ENCODE results near the gene C1QTNF6.

The C1QTNF6 gene

DNA sequence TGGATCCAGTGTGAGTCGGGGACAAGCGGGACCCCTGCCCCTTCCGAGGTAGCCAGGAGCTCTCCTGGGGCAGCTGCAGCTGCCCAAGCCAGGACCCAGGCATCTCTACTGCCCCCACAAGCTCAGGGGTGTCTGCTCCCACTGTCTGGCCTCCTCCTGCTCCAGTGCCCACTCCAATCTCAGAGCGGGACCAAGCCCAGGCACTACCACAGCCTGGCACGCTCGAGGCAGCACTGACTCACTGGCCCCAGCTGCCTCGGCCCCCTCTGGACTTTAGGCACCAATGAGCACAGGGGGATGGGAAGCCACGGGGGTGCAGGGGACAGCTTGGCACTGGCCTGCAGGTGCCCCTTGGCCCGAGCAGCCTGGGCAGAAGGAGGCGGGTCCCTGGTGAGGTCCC lies 46.6 kb downstream of the C1QTNF6 start:
- intact Hi-C loops (cut with micrococcal nuclease): no loop called here
- Mint-ChIP-seq H3K4me1 (ENCODE audit: low read depth) (no peaks in the 10 kb centered on the region), H3K9me3 (no peaks in the 10 kb centered on the region), H3K27me3 (peaks cover 25% of the 10 kb centered on the region), H3K27ac (no peak overlapping the region), H3K4me3 (no peak overlapping the region), H3K36me3 (ENCODE audit: low read depth) (no peaks in the 10 kb centered on the region)

DNA sequence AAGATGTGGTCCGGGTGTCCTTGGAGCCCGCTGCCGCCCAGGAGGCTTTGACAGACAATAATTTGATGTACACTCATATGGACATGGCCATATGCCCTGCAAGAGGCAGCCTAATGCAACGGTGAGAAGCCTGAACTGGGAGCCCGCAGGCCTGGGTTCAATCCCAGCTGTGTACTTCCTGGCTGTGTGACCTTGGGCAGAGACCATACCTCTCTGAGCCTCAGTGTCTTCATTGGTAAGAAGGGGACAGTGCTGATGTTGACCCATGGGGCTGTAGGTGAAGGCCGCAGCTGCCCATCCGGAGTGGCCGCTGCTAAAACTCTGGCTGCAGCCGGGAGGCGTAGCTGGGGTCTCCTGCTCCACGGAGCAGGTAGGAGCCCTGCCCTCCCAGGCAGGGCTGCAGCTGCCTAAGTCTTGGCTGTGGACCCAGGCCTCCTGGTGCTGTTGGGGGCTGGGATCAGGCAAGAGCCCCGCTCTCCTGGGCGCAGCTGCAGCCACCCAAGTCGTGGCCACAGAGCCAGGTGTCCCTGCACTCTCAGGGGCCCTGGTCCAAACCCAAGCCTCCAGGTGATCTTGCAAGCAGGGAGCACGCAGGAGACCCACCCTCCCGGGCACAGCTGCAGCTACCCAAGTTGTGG lies 47.2 kb downstream of the C1QTNF6 start:
- Mint-ChIP-seq H3K36me3 (ENCODE audit: low read depth) (no peaks in the 10 kb centered on the region), H3K9me3 (no peaks in the 10 kb centered on the region), H3K27ac (no peak overlapping the region), H3K4me1 (ENCODE audit: low read depth) (no peaks in the 10 kb centered on the region), H3K27me3 (peaks cover 19% of the 10 kb centered on the region), H3K4me3 (no peak overlapping the region)
- intact Hi-C loops (cut with micrococcal nuclease): no loop called here

DNA sequence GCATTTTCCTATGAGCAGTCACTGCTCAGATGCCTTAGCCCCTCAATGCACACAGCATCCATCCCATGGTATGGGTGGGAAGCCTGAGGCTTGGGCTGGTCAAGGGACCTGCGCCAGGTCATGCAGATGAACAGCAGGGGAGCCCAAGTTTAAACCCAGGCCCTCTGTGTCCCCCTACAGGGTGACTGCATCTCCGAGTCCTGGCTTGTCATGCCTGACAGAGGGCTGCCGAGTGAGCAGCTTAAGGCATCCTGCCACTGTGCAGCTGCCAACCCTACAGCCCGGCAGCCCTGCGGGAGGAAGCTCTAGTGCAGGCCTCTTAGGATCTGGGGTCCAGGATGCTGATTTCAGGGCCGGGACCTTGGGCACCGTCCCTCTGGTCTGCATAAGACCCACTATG lies 48.3 kb downstream of the C1QTNF6 start:
- no peak overlapping the region for H3K27ac Mint-ChIP-seq
- no peaks in the 10 kb centered on the region for H3K9me3 Mint-ChIP-seq
- H3K4me3 Mint-ChIP-seq: no peak overlapping the region
- no peaks in the 10 kb centered on the region for H3K36me3 Mint-ChIP-seq (ENCODE audit: low read depth)
- intact Hi-C loops (cut with micrococcal nuclease): no loop called here
- H3K27me3 Mint-ChIP-seq: peaks cover 12% of the 10 kb centered on the region
- no peaks in the 10 kb centered on the region for H3K4me1 Mint-ChIP-seq (ENCODE audit: low read depth)

DNA sequence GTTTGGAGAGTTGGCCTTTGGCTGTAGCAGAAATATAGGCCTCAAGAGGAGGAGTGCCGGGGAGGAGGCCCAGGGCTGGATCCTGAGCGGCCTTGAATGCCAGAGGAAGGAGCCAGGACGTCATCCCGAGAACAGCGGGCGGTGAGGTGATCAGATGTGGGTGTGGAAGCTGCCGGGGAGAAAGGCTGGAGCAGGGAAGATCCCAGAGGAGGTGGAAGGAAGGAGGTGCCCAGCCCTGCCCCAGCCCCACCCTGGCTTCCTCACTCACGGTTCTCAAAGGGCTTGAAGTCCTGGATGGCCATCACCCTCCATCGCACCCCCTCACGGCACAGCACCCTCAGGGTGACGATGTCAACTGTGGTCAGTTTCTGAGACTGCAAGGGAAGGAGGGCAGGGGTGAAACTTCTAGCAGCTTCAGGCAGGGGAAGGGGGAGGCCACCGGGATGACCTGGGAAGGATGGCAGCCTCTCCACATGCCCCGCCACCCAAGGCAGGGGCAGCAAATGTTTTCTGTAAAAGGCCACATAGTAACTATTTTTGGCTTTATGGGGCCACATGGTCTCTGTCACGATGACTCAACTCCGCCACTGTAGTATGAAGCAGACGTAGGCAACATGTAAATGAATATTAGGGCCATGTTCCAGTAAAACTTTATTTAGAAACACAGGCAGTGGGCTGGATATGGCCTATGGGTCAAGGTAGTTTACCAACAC lies 49.0 kb downstream of the C1QTNF6 start:
- no peaks in the 10 kb centered on the region for H3K4me1 Mint-ChIP-seq (ENCODE audit: low read depth)
- peaks cover 11% of the 10 kb centered on the region for H3K27me3 Mint-ChIP-seq
- no peak overlapping the region for H3K4me3 Mint-ChIP-seq
- intact Hi-C loops (cut with micrococcal nuclease): no loop called here
- no peaks in the 10 kb centered on the region for H3K36me3 Mint-ChIP-seq (ENCODE audit: low read depth)
- no peaks in the 10 kb centered on the region for H3K9me3 Mint-ChIP-seq
- H3K27ac Mint-ChIP-seq: no peak overlapping the region

DNA sequence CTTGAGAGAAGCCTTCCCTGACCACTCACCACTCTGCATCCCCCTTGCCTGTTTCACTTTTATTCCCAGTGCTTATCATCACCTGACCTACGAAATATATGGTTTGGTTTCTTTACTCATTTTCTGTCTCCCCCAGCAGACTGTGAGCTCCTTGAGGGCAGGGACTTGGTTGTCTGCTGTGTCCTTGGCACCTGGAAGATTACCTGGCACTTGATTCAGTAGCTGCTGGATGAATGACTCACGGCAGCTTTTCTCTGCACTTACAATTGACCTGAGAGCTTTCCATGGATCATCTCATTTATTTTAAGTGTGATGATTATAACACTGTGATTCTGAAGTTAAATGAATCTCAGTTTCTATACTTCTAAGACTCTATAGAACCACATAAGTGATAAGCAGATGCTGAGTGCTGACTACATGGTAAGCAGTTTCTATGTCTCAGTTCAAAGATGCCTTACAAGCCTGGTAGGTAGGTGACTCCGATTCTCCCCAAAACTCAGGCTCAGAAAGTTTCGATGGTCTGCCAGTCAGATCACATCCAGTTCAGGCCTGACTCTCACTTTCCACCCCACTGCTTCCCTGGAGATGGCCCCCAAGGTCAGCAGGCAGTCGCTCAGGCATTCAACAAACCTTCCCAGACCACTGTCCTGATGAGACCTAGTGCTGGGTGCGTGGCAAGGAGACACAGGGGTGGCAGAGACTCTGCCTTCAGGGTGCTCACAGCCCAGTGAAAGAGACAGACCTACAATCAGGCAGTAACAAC lies 50.0 kb downstream of the C1QTNF6 start:
- Mint-ChIP-seq H3K27me3 (peaks cover 7% of the 10 kb centered on the region), H3K9me3 (no peaks in the 10 kb centered on the region), H3K4me1 (ENCODE audit: low read depth) (no peaks in the 10 kb centered on the region), H3K4me3 (no peak overlapping the region), H3K36me3 (ENCODE audit: low read depth) (no peaks in the 10 kb centered on the region), H3K27ac (no peak overlapping the region)
- intact Hi-C loops (cut with micrococcal nuclease): no loop called here

DNA sequence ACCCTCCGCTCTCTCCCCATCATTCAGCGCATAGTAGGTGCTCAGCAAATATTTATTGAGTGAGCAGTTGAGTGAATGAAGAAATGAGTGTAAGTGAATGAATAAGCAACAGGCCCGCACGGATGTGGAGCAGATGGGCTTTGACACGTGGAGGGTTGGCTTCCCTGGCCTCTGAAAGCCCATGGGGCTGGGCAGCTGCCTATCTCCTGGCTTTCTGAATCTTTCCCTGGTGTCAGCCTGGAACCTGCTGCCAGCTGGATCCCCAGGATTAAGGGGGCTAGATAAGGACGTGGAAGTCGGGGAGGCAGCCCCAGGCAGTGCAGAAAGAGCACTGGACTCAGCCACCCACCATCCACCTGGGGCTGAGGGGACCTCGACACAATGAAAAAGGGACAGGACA lies 50.9 kb downstream of the C1QTNF6 start:
- no peaks in the 10 kb centered on the region for H3K36me3 Mint-ChIP-seq (ENCODE audit: low read depth)

DNA sequence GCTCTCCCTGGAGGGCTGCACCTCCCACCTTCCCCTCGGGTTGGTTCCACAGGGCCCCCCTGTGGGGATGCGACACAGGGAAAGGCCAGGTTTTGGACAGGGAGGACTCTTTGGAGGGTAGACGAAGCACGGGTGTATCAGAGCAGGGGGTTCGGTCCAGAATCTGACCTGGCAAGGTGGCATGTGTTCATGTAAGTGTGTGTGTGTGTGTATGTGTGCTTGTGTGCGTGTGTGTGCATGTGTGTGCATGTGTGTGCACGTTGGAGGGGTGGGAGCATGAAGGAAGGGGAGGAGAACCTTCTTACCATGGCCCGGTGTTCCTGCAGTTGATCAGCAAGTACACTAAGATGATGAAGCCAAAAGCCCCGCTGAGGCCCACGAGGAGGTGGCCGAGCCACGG lies 53.0 kb downstream of the C1QTNF6 start:
- no peak overlapping the region for H3K4me3 Mint-ChIP-seq
- no peaks in the 10 kb centered on the region for H3K4me1 Mint-ChIP-seq (ENCODE audit: low read depth)
- H3K27me3 Mint-ChIP-seq: peaks cover 10% of the 10 kb centered on the region
- H3K36me3 Mint-ChIP-seq (ENCODE audit: low read depth): no peaks in the 10 kb centered on the region
- H3K9me3 Mint-ChIP-seq: no peaks in the 10 kb centered on the region
- H3K27ac Mint-ChIP-seq: no peak overlapping the region
- intact Hi-C loops (cut with micrococcal nuclease): no loop called here

More for the DNA sequence above, 50.9 kb downstream of the C1QTNF6 start:
- intact Hi-C loops (cut with micrococcal nuclease): no loop called here
- no peaks in the 10 kb centered on the region for H3K9me3 Mint-ChIP-seq
- no peaks in the 10 kb centered on the region for H3K4me1 Mint-ChIP-seq (ENCODE audit: low read depth)
- no peak overlapping the region for H3K27ac Mint-ChIP-seq
- no peak overlapping the region for H3K4me3 Mint-ChIP-seq
- H3K27me3 Mint-ChIP-seq: peaks cover 8% of the 10 kb centered on the region

DNA sequence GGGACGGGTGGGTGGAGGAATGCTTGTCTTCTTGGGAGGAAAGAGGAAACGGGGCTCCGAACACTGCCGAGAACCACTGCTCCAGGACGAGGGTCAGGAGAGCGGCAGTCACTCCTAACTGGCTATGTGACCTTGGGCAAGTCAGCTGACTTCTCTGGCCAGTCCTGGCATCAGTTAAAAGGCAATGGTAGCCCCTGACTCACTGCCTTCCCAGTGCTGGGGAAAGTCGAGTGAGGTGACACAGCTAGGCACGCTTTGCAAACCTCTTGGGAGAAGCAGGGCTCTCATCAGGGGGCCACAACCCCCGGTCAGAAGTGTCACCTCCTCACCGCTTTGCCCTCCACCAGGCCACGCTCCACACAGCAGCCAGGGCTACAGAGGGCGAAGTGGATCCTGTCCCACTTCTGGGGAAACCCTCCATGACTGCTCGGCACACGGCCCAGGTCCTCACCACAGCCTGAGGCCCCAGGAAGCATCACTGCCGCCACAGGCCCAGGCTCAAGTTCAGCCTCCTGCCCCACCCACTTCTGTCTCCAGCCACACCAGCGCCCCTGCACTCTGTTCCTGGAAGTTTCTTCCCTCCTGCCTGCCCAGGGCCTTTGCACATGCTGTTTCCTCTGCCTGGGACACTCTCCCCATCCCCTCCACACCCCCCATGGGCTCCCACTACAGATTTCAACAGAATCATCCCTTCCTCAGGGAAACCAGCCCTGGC lies 54.6 kb downstream of the C1QTNF6 start:
- intact Hi-C loops (cut with micrococcal nuclease): no loop called here
- Mint-ChIP-seq H3K9me3 (no peaks in the 10 kb centered on the region), H3K27me3 (peaks cover 10% of the 10 kb centered on the region), H3K36me3 (ENCODE audit: low read depth) (no peaks in the 10 kb centered on the region), H3K4me1 (ENCODE audit: low read depth) (no peaks in the 10 kb centered on the region), H3K4me3 (no peak overlapping the region), H3K27ac (no peak overlapping the region)

DNA sequence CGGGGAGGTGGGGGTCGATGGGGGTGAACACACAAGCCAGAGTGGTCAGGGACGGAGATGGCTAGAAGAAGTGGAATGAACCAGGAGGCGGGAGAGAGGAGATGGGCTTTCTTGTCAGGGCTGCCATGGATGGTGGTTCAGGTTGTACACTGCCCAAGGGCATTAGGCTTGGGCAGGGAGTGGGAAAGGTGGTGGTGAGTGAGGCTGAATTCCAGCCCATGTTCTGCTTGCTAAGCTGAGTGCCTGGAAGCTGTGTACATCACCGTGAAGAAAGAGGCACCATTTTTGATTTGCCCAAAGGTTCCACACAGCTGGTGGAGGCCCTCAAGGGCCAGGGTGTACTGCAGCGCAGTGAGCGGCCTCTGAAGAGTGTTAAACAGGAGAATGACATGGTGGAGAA lies 55.3 kb downstream of the C1QTNF6 start:
- H3K4me3 Mint-ChIP-seq: no peak overlapping the region
- no peaks in the 10 kb centered on the region for H3K9me3 Mint-ChIP-seq
- intact Hi-C loops (cut with micrococcal nuclease): no loop called here
- H3K4me1 Mint-ChIP-seq (ENCODE audit: low read depth): no peaks in the 10 kb centered on the region
- H3K27ac Mint-ChIP-seq: no peak overlapping the region
- peaks cover 10% of the 10 kb centered on the region for H3K27me3 Mint-ChIP-seq
- H3K36me3 Mint-ChIP-seq (ENCODE audit: low read depth): no peaks in the 10 kb centered on the region
